Muscle of leg (tissue), 11 donors: Measurements from ENCODE around the gene C3orf33. TPM values are rescaled to one million over a fixed set of nuclear protein-coding genes. Genes with fewer than 3 reads are reported as not detected.
A peak's percentile ranks its signal among the peaks of the same experiment; 100 is the strongest.
"Not testable (repeated sequence)": the region's sequence is repeated elsewhere in the genome, so short reads cannot be mapped to it uniquely, and the experiment has no call there.

ENCODE experiments used
- DNase-seq: peaks from one replicate; pipeline ENCODE4 v3.0.0; 2013
- H3K27ac ChIP-seq: one replicate; pipeline ENCODE4 v1.5.1; 2013; ENCODE audit warnings: mild to moderate bottlenecking, low read length, control low read depth
- H3K27me3 ChIP-seq: one replicate; pipeline ENCODE4 v1.6.1; 2013; ENCODE audit warnings: low read length; ENCODE audit not compliant: control insufficient read depth, insufficient read depth
- H3K36me3 ChIP-seq: one replicate; pipeline ENCODE4 v1.6.1; 2013; ENCODE audit warnings: low read length; ENCODE audit not compliant: control insufficient read depth, insufficient read depth
- H3K4me1 ChIP-seq: one replicate; pipeline ENCODE4 v1.6.1; 2013; ENCODE audit warnings: low read length; ENCODE audit not compliant: control insufficient read depth, insufficient read depth
- H3K4me3 ChIP-seq: one replicate; pipeline ENCODE4 v1.5.1; 2013; ENCODE audit warnings: low read length, control low read depth
- H3K9me3 ChIP-seq: replicated peaks from 2 replicates; pipeline ENCODE4 v1.6.1; 2013; ENCODE audit warnings: low read depth, low read length; ENCODE audit not compliant: control insufficient read depth
- WGBS: methylation state at CpG from one replicate; pipeline ENCODE4 v1.1.5; 2013; ENCODE audit warnings: missing lambda C conversion rate; ENCODE audit not compliant: insufficient coverage; 5-methylcytosine and 5-hydroxymethylcytosine counted together
- polyA plus RNA-seq, 8 donors: library from polyadenylated mRNA; unstranded; fragments of 120-200 nt; gene quantifications; one replicate each; pipeline versions ENCODE4 v1.2.1 to v1.2.3, GENCODE V29; 2013; ENCODE audit warnings: inconsistent platforms in 1 of 8, low replicate concordance in 1 of 8; ENCODE audit not compliant: insufficient read length in 8 of 8, insufficient read depth in 1 of 8
- total RNA-seq: library from RNA; stranded (reverse); fragments of 120-200 nt; gene quantifications from one replicate; pipeline ENCODE4 v1.2.4, GENCODE V29; 2013

Gene C3orf33
- total and polyA plus RNA-seq, 9 donors = 3.3 to 4.8 (median 3.8) TPM

DNA sequence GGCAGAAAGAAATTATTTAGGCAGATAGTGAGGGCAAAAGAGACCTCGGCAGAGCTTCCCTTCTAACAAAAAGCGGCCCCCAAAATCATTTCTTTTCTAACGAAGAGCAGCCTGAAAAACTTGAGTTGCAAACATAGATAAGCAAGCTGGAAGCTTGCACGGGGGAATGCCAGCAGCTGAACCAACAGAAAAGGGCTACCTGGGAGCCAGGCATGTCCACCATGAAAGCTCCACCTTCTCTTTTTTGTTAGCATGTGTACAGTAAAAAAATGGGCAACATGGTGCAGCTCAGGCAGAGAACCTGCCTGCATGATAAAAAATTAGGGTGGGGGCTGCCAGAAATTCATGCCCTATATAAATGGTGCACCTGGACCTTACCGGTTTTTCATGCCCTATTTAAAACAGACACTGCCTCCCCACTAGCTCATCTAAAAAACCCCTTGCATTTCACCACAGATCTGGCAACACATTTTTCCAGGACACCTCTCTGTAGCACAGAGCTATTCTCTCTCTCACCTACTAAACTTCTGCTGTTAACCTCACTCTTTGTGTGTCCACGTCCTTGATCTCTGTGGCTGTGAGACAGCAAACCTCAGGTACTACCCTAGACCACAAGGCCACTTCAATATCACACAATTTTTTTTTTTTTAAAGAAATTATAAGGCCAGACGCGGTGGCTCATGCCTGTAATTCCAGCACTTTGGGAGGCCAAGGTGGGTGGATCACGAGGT is 29.4 kb upstream of the C3orf33 start:
- DNase-seq = no peak
- Histone ChIP-seq H3K27me3 (no peaks in the 10 kb centered on the region), H3K4me3 (no peak overlapping the region), H3K36me3 (peaks cover 2% of the 10 kb centered on the region), H3K27ac (no peak overlapping the region), H3K9me3 (no peaks in the 10 kb centered on the region), H3K4me1 (no peaks in the 10 kb centered on the region)
- WGBS = 85% methylated on average over 4 of the region's 9 CpGs

DNA sequence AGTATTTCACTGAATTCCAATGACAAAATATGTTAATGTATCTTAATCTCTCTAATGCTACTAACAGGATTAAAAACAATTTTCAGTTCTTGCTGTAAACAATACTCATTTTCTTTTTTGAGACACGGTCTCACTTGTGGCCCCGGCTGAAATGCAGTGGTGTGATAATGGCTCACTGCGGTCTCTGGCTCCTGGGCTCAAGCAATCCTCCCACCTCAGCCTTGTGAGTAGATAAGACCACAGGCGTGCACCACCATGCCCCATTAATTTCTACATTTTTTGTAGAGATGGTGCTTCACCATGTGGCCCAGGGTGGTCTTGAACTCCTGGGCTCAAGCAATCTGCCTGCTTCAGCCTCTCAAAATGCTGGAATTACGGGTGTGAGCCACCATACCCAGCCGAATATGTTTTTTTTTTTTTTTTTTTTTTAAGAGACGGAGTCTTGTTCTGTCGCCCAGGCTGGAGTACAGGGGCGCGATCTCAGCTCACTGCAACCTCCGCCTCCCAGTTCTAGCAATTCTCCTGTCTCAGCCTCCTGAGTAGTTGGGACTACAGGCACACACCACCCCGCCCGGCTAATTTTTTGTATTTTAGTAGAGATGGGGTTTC is 22.5 kb upstream of the C3orf33 start:
- DNase-seq, H3K27ac ChIP-seq, H3K4me1 ChIP-seq, H3K36me3 ChIP-seq, H3K9me3 ChIP-seq, H3K27me3 ChIP-seq, H3K4me3 ChIP-seq: not testable (repeated sequence)
- WGBS = 90% methylated on average over 2 of the region's 13 CpGs

DNA sequence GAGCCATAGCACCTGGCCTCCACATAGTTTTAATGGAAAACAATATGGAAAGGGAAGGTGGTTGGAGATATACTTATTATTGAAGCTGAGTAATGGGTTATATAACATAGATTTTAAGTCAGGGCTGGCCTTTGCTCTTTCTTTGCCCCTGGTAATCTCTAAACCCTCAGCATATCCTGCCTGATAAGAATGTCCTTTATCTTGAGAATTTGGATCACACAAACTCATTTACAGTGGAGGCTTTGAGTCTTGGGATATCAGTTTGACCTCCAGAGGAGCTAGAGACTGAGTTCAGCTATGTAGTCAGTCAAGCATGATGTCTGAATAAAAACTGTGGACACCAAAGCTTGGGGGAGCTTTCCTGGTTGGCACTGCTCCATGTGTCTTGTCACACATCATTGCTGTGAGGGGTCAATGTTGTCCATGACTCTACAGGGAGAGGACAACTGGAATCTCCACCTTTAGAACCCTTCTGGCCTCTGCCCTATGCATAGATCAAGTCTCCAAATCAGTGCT is 9.0 kb upstream of the C3orf33 start:
- H3K27me3 ChIP-seq = no peaks in the 10 kb centered on the region
- H3K4me3 ChIP-seq = no peak overlapping the region
- DNase-seq = no peak
- H3K27ac ChIP-seq = no peak overlapping the region
- no peaks in the 10 kb centered on the region for H3K4me1 ChIP-seq
- no peaks in the 10 kb centered on the region for H3K36me3 ChIP-seq
- no peaks in the 10 kb centered on the region for H3K9me3 ChIP-seq

- H3K27ac ChIP-seq, H3K9me3 ChIP-seq, H3K4me3 ChIP-seq, H3K36me3 ChIP-seq, H3K4me1 ChIP-seq, H3K27me3 ChIP-seq, DNase-seq: not testable (repeated sequence)
Observed at GRCh38 chr3:155813224-155813623, 7.1 kb upstream of the C3orf33 start.

- no peak overlapping the region for H3K27ac ChIP-seq
- H3K27me3 ChIP-seq = no peaks in the 10 kb centered on the region
- H3K9me3 ChIP-seq = no peaks in the 10 kb centered on the region
- peaks cover 3% of the 10 kb centered on the region for H3K4me1 ChIP-seq
- no peak overlapping the region for H3K4me3 ChIP-seq
- no peaks in the 10 kb centered on the region for H3K36me3 ChIP-seq
- DNase-seq = no peak
Observed at GRCh38 chr3:155809181-155809580, 3.1 kb upstream of the C3orf33 start.

GRCh38 chr3:155807823-155808222 is 1.7 kb upstream of the C3orf33 start:
- WGBS = no CpG with 5 or more reads among the region's 2 CpGs
- H3K9me3 ChIP-seq = no peaks in the 10 kb centered on the region
- no peaks in the 10 kb centered on the region for H3K27me3 ChIP-seq
- DNase-seq = no peak
- H3K36me3 ChIP-seq = no peaks in the 10 kb centered on the region
- no peak overlapping the region for H3K27ac ChIP-seq
- peaks cover 3% of the 10 kb centered on the region for H3K4me1 ChIP-seq
- no peak overlapping the region for H3K4me3 ChIP-seq

- DNase-seq = peak; percentile 37
- Histone ChIP-seq H3K4me3 (peak overlapping the region; percentile 75), H3K4me1 (peaks cover 3% of the 10 kb centered on the region), H3K9me3 (no peaks in the 10 kb centered on the region), H3K27ac (no peak overlapping the region), H3K36me3 (peaks cover 2% of the 10 kb centered on the region), H3K27me3 (no peaks in the 10 kb centered on the region)
- 50% methylated on average over 4 of the region's 15 CpGs for WGBS
Observed at GRCh38 chr3:155805204-155805801, 775 bp downstream of the C3orf33 start.

DNA sequence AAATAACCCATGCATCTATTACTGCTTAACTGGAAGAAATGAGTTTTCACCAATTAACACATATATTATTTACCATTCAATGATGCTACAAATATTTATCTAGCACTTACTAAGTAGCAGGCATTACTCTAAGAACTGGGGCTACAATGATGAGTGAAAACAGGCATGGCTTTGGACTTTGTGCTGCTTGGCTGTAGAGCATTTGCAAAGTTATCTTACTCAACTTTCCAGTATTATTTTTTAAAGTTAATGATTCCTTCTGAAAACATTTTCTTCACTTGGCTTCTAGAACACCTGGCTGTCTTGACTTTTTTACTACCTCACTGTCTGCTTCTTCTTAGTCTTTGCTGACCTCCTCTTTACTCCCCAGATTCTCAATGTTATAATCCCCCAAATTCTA is 1.8 kb downstream of the C3orf33 start:
- H3K9me3 ChIP-seq = no peaks in the 10 kb centered on the region
- H3K27me3 ChIP-seq = no peaks in the 10 kb centered on the region
- DNase-seq = no peak
- H3K36me3 ChIP-seq = peaks cover 2% of the 10 kb centered on the region
- H3K4me3 ChIP-seq = no peak overlapping the region
- no peak overlapping the region for H3K27ac ChIP-seq
- H3K4me1 ChIP-seq = peaks cover 3% of the 10 kb centered on the region

- DNase-seq = no peak
- Histone ChIP-seq H3K36me3 (peaks cover 3% of the 10 kb centered on the region), H3K9me3 (no peaks in the 10 kb centered on the region), H3K4me1 (no peaks in the 10 kb centered on the region), H3K27me3 (no peaks in the 10 kb centered on the region), H3K4me3 (no peak overlapping the region), H3K27ac (no peak overlapping the region)
- WGBS = no CpG with 5 or more reads among the region's 1 CpG
Observed at GRCh38 chr3:155792532-155792931, 13.5 kb downstream of the C3orf33 start.

DNA sequence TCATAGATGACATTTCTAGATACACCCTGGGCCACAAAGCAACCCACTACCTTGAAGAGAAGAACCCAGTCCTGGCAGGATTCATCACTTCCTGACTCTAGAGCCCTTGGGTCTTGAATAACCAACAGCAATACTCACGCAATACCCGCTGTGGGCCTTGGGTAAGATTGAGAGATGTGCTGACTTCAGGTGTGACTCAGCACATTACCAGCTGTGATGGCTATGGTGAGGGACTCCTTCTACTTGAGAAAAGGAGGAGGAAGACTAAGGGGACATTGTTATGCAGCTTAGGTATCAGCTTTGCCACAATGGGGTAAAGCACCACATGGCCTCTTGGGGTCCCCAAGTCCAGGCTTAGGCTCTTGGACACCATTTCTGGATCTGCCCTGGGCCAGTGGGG is 14.9 kb downstream of the C3orf33 start:
- H3K27me3 ChIP-seq = no peaks in the 10 kb centered on the region
- H3K4me3 ChIP-seq = no peak overlapping the region
- no peaks in the 10 kb centered on the region for H3K4me1 ChIP-seq
- peaks cover 3% of the 10 kb centered on the region for H3K36me3 ChIP-seq
- no peak for DNase-seq
- H3K27ac ChIP-seq = no peak overlapping the region
- no peaks in the 10 kb centered on the region for H3K9me3 ChIP-seq
- WGBS = 100% methylated on average over 1 of the region's 2 CpGs
